Measurements from ENCODE around the gene ITPR1.

The ITPR1 gene

DNA sequence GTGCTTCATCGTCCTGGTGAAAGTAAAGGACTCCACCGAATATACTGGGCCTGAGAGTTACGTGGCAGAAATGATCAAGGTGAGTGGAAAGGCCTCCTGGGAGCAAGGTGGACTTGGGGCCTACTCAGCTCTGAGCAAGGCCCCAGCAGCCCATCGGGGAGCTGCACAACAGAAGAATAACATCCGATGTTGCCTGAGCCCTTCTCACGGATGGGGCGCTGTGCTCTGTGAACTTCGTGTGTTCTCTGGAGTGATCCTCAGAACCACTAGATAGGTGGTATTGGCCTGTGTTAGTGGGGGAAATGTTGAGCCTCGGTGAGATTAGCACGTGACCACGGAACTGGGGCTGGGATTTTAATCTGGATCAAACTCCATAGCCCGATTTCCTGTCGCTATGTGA is 325.0 kb downstream of the ITPR1 start:
- TF ChIP-seq, protein P1, sequence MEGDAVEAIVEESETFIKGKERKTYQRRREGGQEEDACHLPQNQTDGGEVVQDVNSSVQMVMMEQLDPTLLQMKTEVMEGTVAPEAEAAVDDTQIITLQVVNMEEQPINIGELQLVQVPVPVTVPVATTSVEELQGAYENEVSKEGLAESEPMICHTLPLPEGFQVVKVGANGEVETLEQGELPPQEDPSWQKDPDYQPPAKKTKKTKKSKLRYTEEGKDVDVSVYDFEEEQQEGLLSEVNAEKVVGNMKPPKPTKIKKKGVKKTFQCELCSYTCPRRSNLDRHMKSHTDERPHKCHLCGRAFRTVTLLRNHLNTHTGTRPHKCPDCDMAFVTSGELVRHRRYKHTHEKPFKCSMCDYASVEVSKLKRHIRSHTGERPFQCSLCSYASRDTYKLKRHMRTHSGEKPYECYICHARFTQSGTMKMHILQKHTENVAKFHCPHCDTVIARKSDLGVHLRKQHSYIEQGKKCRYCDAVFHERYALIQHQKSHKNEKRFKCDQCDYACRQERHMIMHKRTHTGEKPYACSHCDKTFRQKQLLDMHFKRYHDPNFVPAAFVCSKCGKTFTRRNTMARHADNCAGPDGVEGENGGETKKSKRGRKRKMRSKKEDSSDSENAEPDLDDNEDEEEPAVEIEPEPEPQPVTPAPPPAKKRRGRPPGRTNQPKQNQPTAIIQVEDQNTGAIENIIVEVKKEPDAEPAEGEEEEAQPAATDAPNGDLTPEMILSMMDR (IDR thresholded peaks at IDR 0.05; ENCODE audit: low read depth, low read length, missing control alignments), result no peak
- DNase-seq (ENCODE audit: extremely low read depth, low read depth), result no peak
- H3K4me3 ChIP-seq (replicated peaks; ENCODE audit: low read depth, low read length), result no peak overlapping the region

DNA sequence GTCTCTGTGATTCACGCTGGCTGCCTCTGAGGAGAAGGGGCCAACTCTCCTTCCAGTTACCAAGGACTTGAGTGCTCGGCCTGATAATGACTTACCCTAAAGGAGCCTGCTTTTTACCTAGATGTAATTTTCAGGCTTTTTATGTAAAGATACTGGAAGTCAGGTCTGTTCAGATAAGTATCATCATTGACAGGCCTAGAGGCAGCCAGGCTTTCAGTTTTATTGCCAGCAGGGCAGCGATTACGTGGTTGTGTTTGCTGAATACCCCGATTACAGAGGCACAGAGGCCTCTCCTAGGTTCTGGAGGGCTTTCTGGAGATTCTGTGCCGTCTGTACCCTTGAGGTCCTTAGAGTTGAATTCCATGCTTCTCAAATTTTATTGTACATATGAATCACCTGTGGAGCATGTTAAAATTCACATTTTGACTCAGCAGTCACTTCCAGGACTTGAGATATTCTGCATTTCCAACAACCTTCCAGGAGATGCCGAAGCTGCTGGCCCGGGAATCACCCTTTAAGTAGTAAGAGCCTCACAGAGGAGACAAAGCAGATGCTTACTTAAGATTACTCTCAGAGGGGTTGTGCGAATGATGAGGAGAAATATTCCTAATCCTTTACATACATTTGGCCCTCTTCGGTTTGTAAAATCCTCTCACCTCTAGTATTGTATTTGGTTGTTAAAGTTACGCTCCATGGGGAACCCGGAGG is 326.0 kb downstream of the ITPR1 start:
- H3K4me3 ChIP-seq (replicated peaks; ENCODE audit: low read depth, low read length), result no peak overlapping the region
- DNase-seq (ENCODE audit: extremely low read depth, low read depth), result no peak
- TF ChIP-seq, protein P1 (IDR thresholded peaks at IDR 0.05; ENCODE audit: low read depth, low read length, missing control alignments), result no peak

DNA sequence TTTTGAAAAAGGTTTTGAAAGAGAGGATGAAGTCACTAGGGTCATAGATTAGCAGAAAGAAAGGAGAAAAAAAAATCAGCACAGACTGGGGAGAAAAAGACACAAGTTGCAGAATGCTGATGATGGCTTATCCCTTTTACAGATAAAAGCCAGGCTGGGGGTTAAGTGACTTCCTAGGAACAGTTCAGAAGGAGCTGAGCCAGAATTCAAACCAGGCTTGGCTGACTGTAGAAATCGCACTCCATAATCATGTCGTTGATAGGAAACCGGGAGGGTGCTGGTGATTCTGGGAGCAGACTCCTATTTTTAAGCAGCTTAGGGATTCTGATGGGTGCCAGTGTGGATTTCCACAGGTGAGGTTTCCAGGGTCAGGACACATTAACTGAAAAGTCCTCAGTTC is 326.6 kb downstream of the ITPR1 start:
- DNase-seq (ENCODE audit: extremely low read depth, low read depth), result no peak
- H3K4me3 ChIP-seq (replicated peaks; ENCODE audit: low read depth, low read length), result no peak overlapping the region
- TF ChIP-seq, protein P1 (IDR thresholded peaks at IDR 0.05; ENCODE audit: low read depth, low read length, missing control alignments), result no peak

DNA sequence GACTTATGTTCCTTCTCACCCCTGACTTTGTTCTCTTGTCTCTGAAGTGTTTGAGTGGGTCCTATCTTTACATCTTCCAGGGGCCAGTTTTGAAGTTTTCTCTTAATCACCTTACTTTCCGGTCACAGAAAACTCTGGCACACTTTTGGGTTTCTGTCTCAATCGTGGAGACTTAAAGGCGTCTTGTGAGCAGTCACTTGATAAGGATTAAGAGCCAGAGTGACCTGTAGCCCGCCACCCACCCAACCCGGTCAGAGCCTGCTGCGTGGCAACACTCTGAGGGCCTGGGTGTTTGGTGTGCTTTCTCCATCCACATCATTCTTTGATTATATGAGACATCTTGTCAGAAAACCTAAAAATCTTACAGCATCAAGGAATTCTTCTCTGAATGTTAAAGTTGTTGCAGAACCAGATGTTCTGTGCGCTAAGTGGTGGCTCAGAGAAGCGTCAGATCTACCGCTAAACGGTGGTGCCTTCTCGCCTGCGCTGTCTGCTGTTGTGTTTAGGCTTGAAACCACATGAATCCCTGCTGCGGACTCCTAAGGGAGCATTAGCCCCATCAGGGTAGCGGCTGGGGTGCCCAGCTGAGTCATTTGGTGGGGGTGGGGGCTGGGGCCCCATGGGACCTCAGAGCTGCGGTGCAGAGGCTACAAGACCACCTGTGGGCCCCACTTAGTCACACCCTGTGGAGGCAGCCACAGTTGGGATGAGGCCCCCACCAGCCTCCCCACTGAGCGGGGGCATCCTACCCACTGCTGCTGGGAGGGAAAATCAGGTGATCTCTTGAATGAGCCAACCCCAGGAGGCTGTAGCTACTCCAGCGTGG is 327.4 kb downstream of the ITPR1 start:
- DNase-seq (ENCODE audit: extremely low read depth, low read depth), result no peak
- no peak overlapping the region for H3K4me3 ChIP-seq (replicated peaks; ENCODE audit: low read depth, low read length)
- TF ChIP-seq, protein P1 (IDR thresholded peaks at IDR 0.05; ENCODE audit: low read depth, low read length, missing control alignments), result no peak

DNA sequence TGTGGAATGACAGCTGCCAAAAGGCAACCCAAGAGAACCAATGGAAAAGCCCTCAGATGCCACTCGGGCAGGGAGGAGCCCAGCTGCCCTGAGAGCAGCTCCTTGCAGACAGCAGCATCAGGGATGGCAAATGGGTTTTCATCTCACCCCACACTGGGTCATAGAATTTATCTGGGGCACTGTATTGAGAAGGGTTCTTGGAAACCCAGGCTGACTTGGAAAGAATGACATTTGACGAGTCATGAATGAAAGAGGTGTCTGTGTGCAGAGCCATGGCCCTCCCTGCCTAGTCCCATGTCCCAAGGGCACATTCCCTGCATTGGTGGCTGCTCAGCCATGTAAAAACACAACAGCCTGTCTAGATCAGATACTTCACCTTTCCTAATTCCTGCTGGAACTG is 328.2 kb downstream of the ITPR1 start:
- no peak for DNase-seq (ENCODE audit: extremely low read depth, low read depth)
- no peak overlapping the region for H3K4me3 ChIP-seq (replicated peaks; ENCODE audit: low read depth, low read length)
- TF ChIP-seq, protein P1 (IDR thresholded peaks at IDR 0.05; ENCODE audit: low read depth, low read length, missing control alignments), result no peak

DNA sequence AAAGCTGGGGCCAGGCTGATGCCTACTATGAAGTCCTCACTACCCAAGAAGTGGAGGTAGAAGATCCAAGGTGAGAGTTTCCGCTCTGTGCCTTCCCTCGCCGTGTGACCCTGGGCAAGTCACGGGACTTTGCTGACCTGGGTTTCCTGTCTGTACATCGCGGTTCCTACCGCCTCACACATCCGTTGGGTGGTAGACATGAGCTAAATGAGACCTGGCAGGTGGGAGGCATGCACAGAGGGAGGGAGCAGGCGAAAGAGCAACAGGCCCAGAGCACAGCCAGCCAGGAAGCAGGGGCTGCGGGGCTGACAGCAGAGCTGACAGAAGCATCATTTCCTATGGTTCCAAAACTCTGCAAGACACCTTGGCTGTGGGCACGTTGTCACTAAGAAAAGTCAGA is 328.8 kb downstream of the ITPR1 start:
- TF ChIP-seq, protein P1 (IDR thresholded peaks at IDR 0.05; ENCODE audit: low read depth, low read length, missing control alignments), result no peak
- no peak for DNase-seq (ENCODE audit: extremely low read depth, low read depth)
- H3K4me3 ChIP-seq (replicated peaks; ENCODE audit: low read depth, low read length), result no peak overlapping the region

All from HFF-Myc (cell line).